ENCODE results near the gene APBB2. TPM values are rescaled to one million over a fixed set of nuclear protein-coding genes. Genes with fewer than 3 reads are reported as not detected.

APBB2 gene
- total and polyA plus RNA-seq, 2 donors (not counting 1 experiment from before 2014, with no cell fraction given): 4.4 to 15.8 TPM

GRCh38 chr4:41081847-41082246 lies 132.5 kb downstream of the APBB2 start:
- no CpG with 5 or more reads among the region's 5 CpGs for WGBS (ENCODE audit: insufficient coverage)
- intact Hi-C loops (cut with micrococcal nuclease): no loop called here
- CTCF ChIA-PET: no interaction called here

DNA sequence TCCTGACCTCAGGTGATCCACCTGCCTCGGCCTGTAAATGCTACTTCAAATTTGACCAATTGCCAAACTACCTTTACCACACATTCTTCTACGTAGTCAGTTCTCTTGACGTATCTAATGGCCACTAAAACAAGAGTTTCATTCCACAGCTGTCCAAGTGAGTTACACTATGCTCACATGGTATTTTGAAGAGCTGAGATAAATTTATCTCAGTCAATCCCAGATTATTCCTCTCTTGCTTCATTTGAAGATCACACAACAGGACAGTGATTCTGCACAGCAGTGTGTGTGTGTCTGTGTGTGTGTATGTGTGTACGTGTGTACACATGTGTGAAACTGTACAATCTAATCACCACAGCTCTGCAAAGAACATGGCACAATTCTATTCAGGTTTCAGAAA lies 133.4 kb downstream of the APBB2 start:
- ATAC-seq (ENCODE audit: low read depth): no peak
- Histone ChIP-seq H4K20me1 (ENCODE audit: control insufficient read depth, insufficient read depth, low read length, poor library complexity, severe bottlenecking) (no peaks in the 10 kb centered on the region), H3K27ac (ENCODE audit: low read length in 2 of 2) (no peak overlapping the region), H3K9ac (ENCODE audit: low read length) (no peak overlapping the region), H3K4me3 (ENCODE audit: control extremely low read depth in 1 of 5, extremely low read depth in 1 of 5, insufficient read depth in 1 of 5, low read depth in 2 of 5, low read length in 4 of 5) (no peak overlapping the region), H3K4me2 (replicated peaks; ENCODE audit: low read depth, low read length, poor library complexity, severe bottlenecking) (no peak overlapping the region), H3K4me1 (ENCODE audit: control insufficient read depth in 2 of 2, insufficient read depth in 2 of 2, low read length in 2 of 2) (no peaks in the 10 kb centered on the region), H3K27me3 (replicated peaks in 1 of 4; ENCODE audit: control extremely low read depth in 1 of 4, control insufficient read depth in 3 of 4, insufficient read depth in 4 of 4, low read length in 3 of 4) (peaks cover 0 to 3% (median 0%) of the 10 kb centered on the region in 4 experiments), H3K79me2 (ENCODE audit: control insufficient read depth, insufficient read depth, low read length) (no peaks in the 10 kb centered on the region), H3K9me3 (ENCODE audit: control extremely low read depth in 1 of 3, control insufficient read depth in 2 of 3, insufficient read depth in 1 of 3, low read length in 2 of 3) (peaks cover 0 to 4% (median 0%) of the 10 kb centered on the region in 3 donors), H2AFZ (ENCODE audit: insufficient read depth, low read depth, low read length, poor library complexity, severe bottlenecking) (no peak overlapping the region), H3K36me3 (replicated peaks in 1 of 2; ENCODE audit: control extremely low read depth in 1 of 2, control insufficient read depth in 1 of 2, extremely low read depth in 1 of 2, insufficient read depth in 2 of 2, low read length in 1 of 2) (no peaks in the 10 kb centered on the region)
- ChIA-PET POLR2A (no interaction called here), CTCF (no interaction called here)
- DNase-seq: no peak
- no peaks in the 10 kb centered on the region for H3K9me3 Mint-ChIP-seq (ENCODE audit: insufficient read depth)
- TF ChIP-seq, protein P1, sequence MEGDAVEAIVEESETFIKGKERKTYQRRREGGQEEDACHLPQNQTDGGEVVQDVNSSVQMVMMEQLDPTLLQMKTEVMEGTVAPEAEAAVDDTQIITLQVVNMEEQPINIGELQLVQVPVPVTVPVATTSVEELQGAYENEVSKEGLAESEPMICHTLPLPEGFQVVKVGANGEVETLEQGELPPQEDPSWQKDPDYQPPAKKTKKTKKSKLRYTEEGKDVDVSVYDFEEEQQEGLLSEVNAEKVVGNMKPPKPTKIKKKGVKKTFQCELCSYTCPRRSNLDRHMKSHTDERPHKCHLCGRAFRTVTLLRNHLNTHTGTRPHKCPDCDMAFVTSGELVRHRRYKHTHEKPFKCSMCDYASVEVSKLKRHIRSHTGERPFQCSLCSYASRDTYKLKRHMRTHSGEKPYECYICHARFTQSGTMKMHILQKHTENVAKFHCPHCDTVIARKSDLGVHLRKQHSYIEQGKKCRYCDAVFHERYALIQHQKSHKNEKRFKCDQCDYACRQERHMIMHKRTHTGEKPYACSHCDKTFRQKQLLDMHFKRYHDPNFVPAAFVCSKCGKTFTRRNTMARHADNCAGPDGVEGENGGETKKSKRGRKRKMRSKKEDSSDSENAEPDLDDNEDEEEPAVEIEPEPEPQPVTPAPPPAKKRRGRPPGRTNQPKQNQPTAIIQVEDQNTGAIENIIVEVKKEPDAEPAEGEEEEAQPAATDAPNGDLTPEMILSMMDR (IDR thresholded peaks at IDR 0.05): no peak
- no peak for TF ChIP-seq EZH2 (IDR thresholded peaks at IDR 0.05; ENCODE audit: borderline replicate concordance, insufficient read depth, low read depth, low read length, poor library complexity, severe bottlenecking)
- no peak overlapping the region for H3K4me3 Mint-ChIP-seq
- peaks cover 12% of the 10 kb centered on the region for H3K27me3 Mint-ChIP-seq
- WGBS (ENCODE audit: insufficient coverage): 90% methylated on average over 2 of the region's 4 CpGs
- H3K27ac Mint-ChIP-seq: no peak overlapping the region
- H3K4me1 Mint-ChIP-seq: no peaks in the 10 kb centered on the region
- intact Hi-C loops (cut with micrococcal nuclease): no loop called here

More at GRCh38 chr4:41081847-41082246, 132.5 kb downstream of the APBB2 start:
- peaks cover 6% of the 10 kb centered on the region for H3K27me3 Mint-ChIP-seq
- no peaks in the 10 kb centered on the region for H4K20me1 ChIP-seq (ENCODE audit: control insufficient read depth, insufficient read depth, low read length, poor library complexity, severe bottlenecking)
- no peak overlapping the region for H3K4me2 ChIP-seq (replicated peaks; ENCODE audit: low read depth, low read length, poor library complexity, severe bottlenecking)
- no peaks in the 10 kb centered on the region for H3K4me1 ChIP-seq (ENCODE audit: control insufficient read depth in 2 of 2, insufficient read depth in 2 of 2, low read length in 2 of 2)
- H3K4me3 Mint-ChIP-seq: no peak overlapping the region
- no peak overlapping the region for H2AFZ ChIP-seq (ENCODE audit: insufficient read depth, low read depth, low read length, poor library complexity, severe bottlenecking)
- peaks cover 6% of the 10 kb centered on the region for H3K9me3 Mint-ChIP-seq (ENCODE audit: insufficient read depth)
- peaks cover 0 to 4% (median 2%) of the 10 kb centered on the region in 3 donors for H3K9me3 ChIP-seq (ENCODE audit: control extremely low read depth in 1 of 3, control insufficient read depth in 2 of 3, insufficient read depth in 1 of 3, low read length in 2 of 3)
- no peak overlapping the region for H3K4me3 ChIP-seq (ENCODE audit: control extremely low read depth in 1 of 5, extremely low read depth in 1 of 5, insufficient read depth in 1 of 5, low read depth in 2 of 5, low read length in 4 of 5)
- H3K9ac ChIP-seq (ENCODE audit: low read length): no peak overlapping the region
- DNase-seq: no peak
- TF ChIP-seq EZH2 (IDR thresholded peaks at IDR 0.05; ENCODE audit: borderline replicate concordance, insufficient read depth, low read depth, low read length, poor library complexity, severe bottlenecking): no peak
- TF ChIP-seq, protein P1 (IDR thresholded peaks at IDR 0.05): no peak
- H3K27me3 ChIP-seq (replicated peaks in 1 of 4; ENCODE audit: control extremely low read depth in 1 of 4, control insufficient read depth in 3 of 4, insufficient read depth in 4 of 4, low read length in 3 of 4): peaks cover 0 to 3% (median 0%) of the 10 kb centered on the region in 4 experiments
- H3K27ac Mint-ChIP-seq: no peak overlapping the region
- no peaks in the 10 kb centered on the region for H3K4me1 Mint-ChIP-seq
- H3K36me3 ChIP-seq (replicated peaks in 1 of 2; ENCODE audit: control extremely low read depth in 1 of 2, control insufficient read depth in 1 of 2, extremely low read depth in 1 of 2, insufficient read depth in 2 of 2, low read length in 1 of 2): no peaks in the 10 kb centered on the region
- H3K79me2 ChIP-seq (ENCODE audit: control insufficient read depth, insufficient read depth, low read length): no peaks in the 10 kb centered on the region
- no peak for ATAC-seq (ENCODE audit: low read depth)
- POLR2A ChIA-PET: no interaction called here
- no peak overlapping the region for H3K27ac ChIP-seq (ENCODE audit: low read length in 2 of 2)
